ENCODE results near the gene SLC16A12.
"Not testable (repeated sequence)": the region's sequence is repeated elsewhere in the genome, so short reads cannot be mapped to it uniquely, and the experiment has no call there.

SLC16A12 gene

GRCh38 chr10:89547853-89548513 lies 12.6 kb upstream of the SLC16A12 start:
- DNase-seq: no peak

GRCh38 chr10:89546651-89547050 lies 11.3 kb upstream of the SLC16A12 start:
- DNase-seq: not testable (repeated sequence)

DNA sequence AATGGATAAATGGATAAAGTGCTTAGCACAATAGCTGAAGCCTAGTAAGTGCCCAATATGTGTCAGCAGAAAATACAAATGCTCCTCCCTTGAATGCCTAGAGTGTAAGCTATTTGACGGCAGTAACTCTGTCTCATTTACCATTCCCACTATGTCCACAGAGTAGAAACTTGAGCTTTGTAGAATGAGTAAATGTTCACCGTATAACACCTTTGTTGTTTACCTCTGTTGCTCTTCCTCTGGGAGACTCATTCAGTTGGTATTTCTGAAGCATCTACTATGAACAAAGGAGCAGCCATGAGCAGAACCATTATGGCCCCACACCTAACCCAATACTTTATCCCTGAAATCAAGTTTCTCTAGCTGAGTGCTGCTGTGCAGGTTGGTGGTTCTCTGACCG lies 8.4 kb upstream of the SLC16A12 start:
- DNase-seq: no peak

DNA sequence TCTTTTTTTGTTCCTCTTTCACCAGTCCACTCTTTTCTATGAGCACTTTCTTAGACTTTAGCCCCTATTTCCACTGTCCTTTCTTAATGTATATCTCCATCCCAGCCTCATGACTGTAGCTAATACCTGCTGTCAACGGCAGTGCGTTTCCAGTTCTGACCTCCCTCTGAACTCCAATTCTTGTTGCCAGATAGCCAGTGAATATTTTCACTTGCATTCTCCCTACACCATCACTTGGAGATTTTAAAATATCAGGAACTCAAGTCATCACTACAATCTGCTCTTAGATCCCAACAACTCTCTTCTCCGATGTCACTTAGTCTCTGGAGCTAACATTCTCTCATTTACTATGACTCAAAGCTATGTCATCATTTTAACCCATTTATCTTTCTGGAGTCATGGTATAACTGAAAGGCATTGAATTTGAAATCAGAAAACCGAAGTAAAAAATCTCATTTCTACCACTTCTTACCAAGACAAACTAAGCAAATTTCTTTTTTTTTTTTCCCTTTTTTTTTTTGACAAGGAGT lies 5.1 kb upstream of the SLC16A12 start:
- DNase-seq: no peak

DNA sequence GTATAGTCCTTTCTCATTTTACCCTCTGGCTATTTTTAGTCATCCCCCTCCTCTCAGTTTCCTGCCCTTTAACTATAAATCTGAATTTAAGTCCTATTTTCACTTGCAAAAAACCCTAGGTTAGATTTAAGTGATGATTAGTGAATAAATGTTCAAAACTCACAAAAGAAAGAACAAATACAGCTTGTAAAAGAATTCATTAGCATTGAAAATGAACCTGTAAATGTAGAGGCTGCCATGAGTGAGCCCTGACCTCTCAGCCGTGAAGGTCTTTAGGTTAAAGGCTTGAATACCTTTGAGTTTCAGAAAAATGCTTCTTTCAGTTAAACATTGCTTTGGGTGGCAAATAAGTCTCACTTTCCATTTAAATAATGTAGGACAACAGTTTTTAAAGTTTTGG lies 2.0 kb upstream of the SLC16A12 start:
- DNase-seq: no peak

DNA sequence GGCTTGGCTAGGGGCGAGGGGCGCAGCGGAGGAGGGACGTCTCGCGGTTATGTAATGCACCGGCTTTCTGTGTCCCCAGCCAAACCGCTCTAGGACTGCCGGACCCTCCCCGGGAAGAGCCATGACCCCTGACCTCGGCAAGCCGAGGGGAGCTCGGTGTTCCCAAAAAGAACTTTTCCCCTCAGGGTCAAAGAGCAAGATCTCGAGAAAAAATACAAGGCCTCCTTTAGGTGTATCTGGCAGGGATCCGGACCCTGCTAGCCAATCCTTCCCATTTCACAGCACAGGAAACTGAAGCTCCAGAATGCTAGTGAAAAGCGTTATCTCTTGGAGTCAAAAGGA lies 590 bp upstream of the SLC16A12 start:
- no peak for DNase-seq

- no peak for DNase-seq
Measured at GRCh38 chr10:89534826-89535166, 598 bp downstream of the SLC16A12 start.

- DNase-seq: no peak
Measured at GRCh38 chr10:89532476-89532875, 2.9 kb downstream of the SLC16A12 start.

- no peak for DNase-seq
Measured at GRCh38 chr10:89531359-89531758, 4.0 kb downstream of the SLC16A12 start.

- DNase-seq: not testable (repeated sequence)
Measured at GRCh38 chr10:89529711-89530110, 5.7 kb downstream of the SLC16A12 start.

DNA sequence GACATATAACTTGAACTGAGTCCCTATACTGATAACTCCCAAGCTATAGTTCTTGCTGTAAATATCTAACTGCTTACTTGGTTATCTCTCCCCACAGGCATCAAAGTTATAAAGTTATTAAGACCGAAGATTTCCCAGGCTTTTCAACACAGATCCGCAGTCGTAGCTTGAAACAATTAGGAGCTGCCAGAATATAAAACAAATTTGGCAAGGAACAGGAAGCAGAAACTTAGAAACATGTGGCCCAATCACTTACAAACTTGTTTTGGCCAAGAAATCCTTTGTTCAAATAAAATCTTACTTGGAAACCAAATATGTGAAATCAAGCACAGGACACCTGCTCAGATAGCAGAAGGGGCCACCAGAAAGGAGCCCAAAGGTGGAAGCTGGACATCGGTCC lies 9.0 kb downstream of the SLC16A12 start:
- DNase-seq: no peak

- no peak for DNase-seq
Measured at GRCh38 chr10:89525556-89525955, 9.8 kb downstream of the SLC16A12 start.

DNA sequence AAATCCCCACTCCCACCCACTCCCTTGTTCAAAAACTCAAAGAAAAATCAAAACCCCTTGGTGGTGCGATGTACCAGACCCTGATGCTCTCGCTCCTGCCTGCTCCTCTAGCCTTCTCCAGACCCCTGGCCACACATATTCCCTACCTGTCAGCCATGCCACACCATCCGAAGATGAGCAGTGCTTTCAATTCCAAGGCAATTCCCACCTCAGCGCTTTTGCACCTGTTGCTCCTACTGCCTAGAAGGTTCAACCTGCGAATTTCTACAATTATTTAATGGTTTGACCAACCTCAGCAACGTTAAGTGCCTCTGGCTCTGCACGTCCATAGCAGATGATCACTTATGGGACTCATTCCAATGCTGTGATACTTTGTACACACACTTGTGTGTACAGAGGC lies 11.1 kb downstream of the SLC16A12 start:
- no peak for DNase-seq

- DNase-seq: no peak
Measured at GRCh38 chr10:89523274-89523673, 12.1 kb downstream of the SLC16A12 start.

DNA sequence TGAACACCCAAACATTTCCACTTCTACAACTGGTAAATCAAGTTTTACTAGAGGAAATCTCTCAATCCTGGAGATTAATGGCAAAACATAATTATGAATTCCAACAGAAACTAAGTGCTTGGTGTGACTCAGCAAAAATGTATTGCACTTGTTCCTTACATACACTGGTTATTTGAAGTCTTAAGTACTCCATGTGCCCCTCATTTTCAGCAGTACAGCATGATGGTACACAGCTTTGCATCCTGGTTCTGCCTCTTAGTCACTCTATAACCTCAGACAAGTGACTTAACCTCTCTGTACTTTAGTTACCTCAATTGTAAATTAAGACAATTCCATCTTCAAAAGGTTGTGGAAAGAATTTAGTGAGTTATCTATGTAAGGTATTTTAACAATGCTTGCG lies 12.9 kb downstream of the SLC16A12 start:
- DNase-seq: no peak

- DNase-seq: no peak
Measured at GRCh38 chr10:89521368-89521767, 14.0 kb downstream of the SLC16A12 start.

GRCh38 chr10:89520706-89521105 lies 14.7 kb downstream of the SLC16A12 start:
- DNase-seq: no peak

DNA sequence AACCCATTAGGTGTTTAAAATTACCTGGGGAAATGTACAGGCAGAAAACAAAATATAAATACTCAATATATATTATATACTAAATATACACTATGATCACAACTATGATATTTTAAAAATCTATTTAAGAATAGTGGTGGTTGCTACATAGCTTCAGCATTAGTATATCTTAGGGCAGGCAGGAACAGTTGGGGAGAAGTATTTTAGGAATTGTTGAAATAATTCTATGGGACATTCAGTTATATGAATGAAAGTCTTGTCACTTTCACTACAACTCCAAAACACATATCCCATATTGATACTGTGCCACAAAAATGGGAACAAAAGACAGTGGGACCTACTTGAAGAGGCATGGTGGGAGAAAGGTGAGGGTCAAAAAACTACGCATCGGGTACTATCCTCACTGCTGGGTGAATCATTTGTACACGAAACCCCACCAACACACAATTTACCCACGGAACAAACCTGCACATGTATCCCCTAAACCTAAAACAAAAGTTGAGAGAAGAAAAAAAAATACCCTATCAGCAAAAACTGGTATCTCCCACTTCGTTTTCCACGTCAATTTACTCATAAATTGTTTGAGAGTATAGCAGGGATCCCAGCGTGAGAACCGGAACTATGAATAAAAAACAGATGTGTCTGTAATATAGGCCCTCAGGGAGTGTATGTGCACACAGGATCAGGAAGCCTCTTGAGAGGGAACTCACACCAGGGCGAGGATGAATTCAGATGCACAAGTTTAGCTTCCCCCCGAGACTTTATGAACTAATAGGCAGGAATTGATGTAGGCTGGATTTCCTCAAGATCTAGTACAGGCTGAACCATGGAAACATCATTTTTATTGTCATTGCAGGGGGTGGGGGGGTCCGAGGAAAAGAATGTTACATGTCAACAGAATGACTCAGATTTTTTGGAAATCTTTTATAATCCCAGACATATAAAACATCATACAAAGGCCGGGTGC lies 16.2 kb downstream of the SLC16A12 start:
- DNase-seq: no peak

DNA sequence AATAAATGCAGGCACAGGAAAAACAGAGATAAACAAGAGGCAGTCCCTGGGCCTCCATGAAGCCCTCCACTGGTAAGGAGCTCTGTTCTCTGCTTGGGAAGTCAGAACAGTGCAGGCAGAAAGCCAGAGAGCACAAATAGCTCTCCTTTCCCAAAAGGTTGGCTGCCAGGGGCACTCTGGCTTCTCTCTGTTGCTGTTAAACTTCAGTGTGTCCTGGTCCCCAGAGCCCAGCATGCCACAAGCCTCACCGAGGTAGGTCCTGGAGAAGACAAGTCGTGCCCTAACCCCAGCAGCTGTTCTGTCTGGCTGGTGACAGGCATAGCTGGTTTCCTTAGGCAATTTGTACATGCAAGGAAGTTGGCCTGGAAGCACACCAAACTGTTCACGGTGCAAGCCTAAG lies 17.3 kb downstream of the SLC16A12 start:
- no peak for DNase-seq

- DNase-seq: no peak
Measured at GRCh38 chr10:89516149-89516832, 19.1 kb downstream of the SLC16A12 start.

DNA sequence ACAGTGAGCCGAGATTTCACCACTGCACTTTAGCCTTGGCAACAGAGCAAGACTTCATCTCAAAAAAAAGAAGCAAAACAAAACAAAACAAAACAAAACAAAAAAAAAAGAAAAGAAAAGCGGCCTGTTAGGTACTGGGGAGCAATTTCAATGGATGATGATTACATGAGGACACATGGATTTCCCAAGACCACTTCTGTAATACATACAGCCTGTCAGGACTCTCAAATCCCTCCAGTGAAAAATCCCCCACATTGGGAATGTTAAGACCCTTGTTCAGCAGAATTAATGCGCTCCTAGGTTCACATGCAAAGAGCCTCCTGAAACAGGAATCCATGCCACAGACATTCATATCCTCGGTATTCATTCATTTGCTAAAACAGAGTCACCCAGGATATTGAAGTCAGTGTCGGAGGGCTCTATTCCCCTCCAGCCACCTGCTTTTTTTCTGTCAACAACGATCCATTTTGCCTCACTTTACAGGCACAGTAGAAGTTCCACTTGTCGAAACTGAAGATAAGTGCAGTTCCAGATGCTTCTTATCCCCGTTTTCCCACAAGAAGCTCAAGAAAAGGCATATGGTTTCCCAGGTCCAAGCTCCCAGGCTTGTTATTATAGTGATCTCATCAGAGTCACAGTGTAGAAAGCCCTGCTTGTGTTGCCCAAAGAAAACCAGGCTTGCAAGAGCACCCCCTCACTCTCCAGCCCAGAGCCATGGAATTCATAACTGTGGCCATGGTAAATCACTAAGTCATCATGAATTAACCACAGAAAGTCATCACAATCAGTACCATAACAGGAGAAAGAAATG lies 20.2 kb downstream of the SLC16A12 start:
- no peak for DNase-seq

GRCh38 chr10:89513206-89513605 lies 22.2 kb downstream of the SLC16A12 start:
- no peak for DNase-seq
